NCI-H146 (cell line): Measurements from ENCODE around the gene MAU2.
"Not testable (repeated sequence)": the region's sequence is repeated elsewhere in the genome, so short reads cannot be mapped to it uniquely, and the experiment has no call there.

Experiments
- DNase-seq: peaks from one replicate; lab custom pipeline; 2025; lab: John Stamatoyannopoulos, UW

Gene MAU2

GRCh38 chr19:19382118-19382517, 61.5 kb downstream of the MAU2 start:
- no peak for DNase-seq

- DNase-seq = no peak
These were observed 63.9 kb downstream of the MAU2 start for GRCh38 chr19:19384486-19384885.

- DNase-seq = peak; percentile 100
These were observed 64.7 kb downstream of the MAU2 start for GRCh38 chr19:19385131-19385895.

GRCh38 chr19:19385896-19386869, 65.6 kb downstream of the MAU2 start:
- DNase-seq = peak; percentile 83

GRCh38 chr19:19387108-19387507, 66.5 kb downstream of the MAU2 start:
- no peak for DNase-seq

GRCh38 chr19:19388568-19389555, 68.2 kb downstream of the MAU2 start:
- DNase-seq = no peak

- not testable (repeated sequence) for DNase-seq
These were observed 69.1 kb downstream of the MAU2 start for GRCh38 chr19:19389683-19390082.

GRCh38 chr19:19394333-19394732, 73.7 kb downstream of the MAU2 start:
- not testable (repeated sequence) for DNase-seq

- DNase-seq = no peak
These were observed 79.3 kb downstream of the MAU2 start for GRCh38 chr19:19399733-19400433.

- DNase-seq = no peak
These were observed 82.2 kb downstream of the MAU2 start for GRCh38 chr19:19402656-19403372.

GRCh38 chr19:19403373-19403901, 82.8 kb downstream of the MAU2 start:
- DNase-seq = peak; percentile 48

- DNase-seq = peak; percentile 90
These were observed 84.5 kb downstream of the MAU2 start, which contains the start of gene GATAD2A for GRCh38 chr19:19404879-19405860. TSS of gene GATAD2A (plus strand) at chr19:19405675. CDS start at chr19:19465346, 59,671 bp downstream.

GRCh38 chr19:19405971-19406877, 85.6 kb downstream of the MAU2 start:
- peak; percentile 60 for DNase-seq

GRCh38 chr19:19406878-19407632, 86.4 kb downstream of the MAU2 start:
- DNase-seq = no peak

GRCh38 chr19:19407633-19407930, 87.0 kb downstream of the MAU2 start:
- no peak for DNase-seq
